ENCODE results near the gene CLTCL1.

GRCh38 chr22:19337137-19337536 is 45.6 kb upstream of the CLTCL1 start:
- no peak for TF ChIP-seq CTCF (conservative IDR thresholded peaks at IDR 0.05; ENCODE audit: low read depth in 2 of 2)
- no peak for TF ChIP-seq CREB1 (CRISPR knock-in tag; IDR thresholded peaks at IDR 0.05; ENCODE audit: low read depth)
- no peak for TF ChIP-seq POLR2AphosphoS5 (IDR thresholded peaks at IDR 0.05; ENCODE audit: low read depth)
- no peak for TF ChIP-seq EZH2 (IDR thresholded peaks at IDR 0.05; ENCODE audit: low read depth, unreplicated experiment)
- no peak for TF ChIP-seq REST (IDR thresholded peaks at IDR 0.05; ENCODE audit: unreplicated experiment)
- TF ChIP-seq NANOG (IDR thresholded peaks at IDR 0.05; ENCODE audit: borderline replicate concordance), result no peak

Measured in GM23338 (cell line).